Rectal smooth muscle tissue (tissue), 1 donor: ENCODE results near the gene COMMD10.

Experiments used
- H3K27ac ChIP-seq: one replicate; pipeline ENCODE4 v1.7.0; 2013; ENCODE audit warnings: low read depth, low read length, inconsistent platforms
- H3K27me3 ChIP-seq: one replicate; pipeline ENCODE4 v1.7.0; 2013; ENCODE audit warnings: low read length; ENCODE audit not compliant: control insufficient read depth, insufficient read depth
- H3K36me3 ChIP-seq: one replicate; pipeline ENCODE4 v1.7.0; 2013; ENCODE audit warnings: low read length; ENCODE audit not compliant: control insufficient read depth, insufficient read depth
- H3K4me1 ChIP-seq: one replicate; pipeline ENCODE4 v1.7.0; 2013; ENCODE audit warnings: low read length; ENCODE audit not compliant: control insufficient read depth, insufficient read depth
- H3K4me3 ChIP-seq: one replicate; pipeline ENCODE4 v1.7.0; 2013; ENCODE audit warnings: low read length
- H3K9ac ChIP-seq: one replicate; pipeline ENCODE4 v1.7.0; 2013; ENCODE audit warnings: low read length

The COMMD10 gene

GRCh38 chr5:116154931-116155330, 70.1 kb downstream of the COMMD10 start:
- Histone ChIP-seq H3K36me3 (no peaks in the 10 kb centered on the region), H3K4me1 (no peaks in the 10 kb centered on the region), H3K9ac (no peak overlapping the region), H3K27ac (no peak overlapping the region), H3K4me3 (no peak overlapping the region), H3K27me3 (no peaks in the 10 kb centered on the region)

- Histone ChIP-seq H3K27me3 (no peaks in the 10 kb centered on the region), H3K27ac (no peak overlapping the region), H3K36me3 (no peaks in the 10 kb centered on the region), H3K4me3 (no peak overlapping the region), H3K9ac (no peak overlapping the region), H3K4me1 (no peaks in the 10 kb centered on the region)
Observed at GRCh38 chr5:116157902-116158301, 73.1 kb downstream of the COMMD10 start.

DNA sequence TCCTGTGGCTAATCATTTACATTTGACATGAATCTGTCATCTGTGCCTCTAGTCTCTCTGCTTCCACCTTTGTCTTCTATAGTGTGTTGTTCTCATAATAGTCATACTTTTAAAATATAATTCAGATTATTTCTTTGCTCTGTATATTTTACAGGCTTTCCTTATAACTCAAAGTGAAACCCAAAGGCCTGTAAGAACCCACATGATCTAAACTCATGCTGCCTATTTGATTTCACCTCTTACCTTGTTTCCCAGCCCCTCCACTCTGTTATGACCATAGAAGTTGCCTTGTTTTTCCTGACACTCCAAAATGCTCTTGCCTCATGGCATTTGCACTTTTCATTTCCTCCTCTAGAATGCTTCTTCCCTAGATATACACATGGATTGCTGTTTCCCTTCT, 74.2 kb downstream of the COMMD10 start:
- Histone ChIP-seq H3K4me1 (no peaks in the 10 kb centered on the region), H3K4me3 (no peak overlapping the region), H3K9ac (no peak overlapping the region), H3K27ac (no peak overlapping the region), H3K36me3 (no peaks in the 10 kb centered on the region), H3K27me3 (no peaks in the 10 kb centered on the region)

DNA sequence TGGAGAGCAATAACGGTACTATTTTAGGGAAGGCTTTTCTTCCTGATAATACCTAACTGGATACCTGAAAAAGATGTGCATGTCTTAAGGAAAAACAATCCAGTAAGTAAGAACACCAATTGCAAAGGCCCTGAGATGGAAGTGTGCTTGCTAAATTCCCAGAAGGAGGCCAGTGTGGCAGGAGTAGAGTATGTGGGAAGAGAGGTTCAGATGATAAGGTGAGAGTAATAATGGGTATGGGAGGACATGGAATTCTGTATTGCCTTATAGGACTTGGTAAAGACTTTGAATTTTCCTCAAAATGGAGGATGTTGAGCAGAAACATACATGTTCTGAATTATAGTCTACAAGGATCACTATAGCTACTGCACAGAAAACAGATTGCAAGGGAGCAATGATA, 89.3 kb downstream of the COMMD10 start:
- H3K4me1 ChIP-seq = no peaks in the 10 kb centered on the region
- no peak overlapping the region for H3K4me3 ChIP-seq
- no peak overlapping the region for H3K27ac ChIP-seq
- no peak overlapping the region for H3K9ac ChIP-seq
- no peaks in the 10 kb centered on the region for H3K36me3 ChIP-seq
- H3K27me3 ChIP-seq = no peaks in the 10 kb centered on the region

GRCh38 chr5:116176121-116176520, 91.3 kb downstream of the COMMD10 start:
- H3K9ac ChIP-seq = no peak overlapping the region
- no peak overlapping the region for H3K27ac ChIP-seq
- no peaks in the 10 kb centered on the region for H3K4me1 ChIP-seq
- H3K4me3 ChIP-seq = no peak overlapping the region
- no peaks in the 10 kb centered on the region for H3K36me3 ChIP-seq
- H3K27me3 ChIP-seq = no peaks in the 10 kb centered on the region

GRCh38 chr5:116178925-116179324, 94.1 kb downstream of the COMMD10 start:
- H3K9ac ChIP-seq = no peak overlapping the region
- no peaks in the 10 kb centered on the region for H3K36me3 ChIP-seq
- no peak overlapping the region for H3K4me3 ChIP-seq
- H3K27ac ChIP-seq = no peak overlapping the region
- H3K4me1 ChIP-seq = no peaks in the 10 kb centered on the region
- H3K27me3 ChIP-seq = no peaks in the 10 kb centered on the region

DNA sequence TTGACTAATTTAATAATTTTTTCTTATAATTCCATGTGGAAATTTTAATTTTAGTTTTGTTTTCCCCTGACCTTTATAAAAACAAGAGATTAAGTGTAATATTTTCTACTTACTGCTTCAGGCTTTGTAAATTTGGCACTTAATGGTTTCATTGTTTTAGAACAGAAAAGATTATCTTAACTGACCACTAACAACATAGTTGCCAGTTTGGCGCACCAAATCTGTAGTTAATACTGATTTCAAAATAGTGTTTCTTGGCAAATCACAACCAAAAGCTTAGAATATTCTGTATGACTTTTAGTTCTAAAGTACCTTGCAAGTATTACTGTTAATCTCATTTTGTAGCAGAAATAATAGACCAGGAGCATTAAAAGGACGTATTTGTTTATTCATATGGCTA, 124.3 kb downstream of the COMMD10 start:
- Histone ChIP-seq H3K27ac (no peak overlapping the region), H3K4me3 (no peak overlapping the region), H3K27me3 (no peaks in the 10 kb centered on the region), H3K36me3 (no peaks in the 10 kb centered on the region), H3K4me1 (no peaks in the 10 kb centered on the region), H3K9ac (no peak overlapping the region)

- no peak overlapping the region for H3K27ac ChIP-seq
- H3K4me1 ChIP-seq = no peaks in the 10 kb centered on the region
- no peak overlapping the region for H3K4me3 ChIP-seq
- no peaks in the 10 kb centered on the region for H3K27me3 ChIP-seq
- no peaks in the 10 kb centered on the region for H3K36me3 ChIP-seq
- no peak overlapping the region for H3K9ac ChIP-seq
Observed at GRCh38 chr5:116212225-116212624, 127.4 kb downstream of the COMMD10 start.

DNA sequence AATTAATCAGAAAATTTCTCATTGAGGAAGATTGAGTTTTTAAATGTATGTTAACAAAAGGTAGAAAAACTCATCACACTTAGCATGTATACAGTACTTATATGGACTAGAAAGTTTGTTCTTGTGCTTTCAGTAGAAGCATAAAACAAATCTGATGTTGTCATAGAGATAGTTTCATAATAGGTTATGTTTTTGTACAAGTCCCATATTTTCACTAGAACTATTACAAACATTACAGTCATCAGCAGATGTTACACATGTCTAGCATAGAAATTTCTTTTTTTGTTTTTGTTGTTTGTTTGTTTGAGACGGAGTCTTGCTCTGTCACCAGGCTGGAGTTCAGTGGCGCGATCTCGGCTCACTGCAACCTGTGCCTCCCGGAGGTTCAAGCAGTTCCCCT, 131.4 kb downstream of the COMMD10 start:
- H3K4me3 ChIP-seq = no peak overlapping the region
- H3K27me3 ChIP-seq = no peaks in the 10 kb centered on the region
- H3K4me1 ChIP-seq = no peaks in the 10 kb centered on the region
- no peak overlapping the region for H3K27ac ChIP-seq
- H3K36me3 ChIP-seq = no peaks in the 10 kb centered on the region
- no peak overlapping the region for H3K9ac ChIP-seq

- Histone ChIP-seq H3K27me3 (no peaks in the 10 kb centered on the region), H3K27ac (no peak overlapping the region), H3K36me3 (no peaks in the 10 kb centered on the region), H3K4me3 (no peak overlapping the region), H3K9ac (no peak overlapping the region), H3K4me1 (no peaks in the 10 kb centered on the region)
Observed at GRCh38 chr5:116225281-116225922, 140.6 kb downstream of the COMMD10 start.

GRCh38 chr5:116229131-116229689, 144.4 kb downstream of the COMMD10 start:
- no peaks in the 10 kb centered on the region for H3K4me1 ChIP-seq
- H3K36me3 ChIP-seq = no peaks in the 10 kb centered on the region
- H3K27me3 ChIP-seq = no peaks in the 10 kb centered on the region
- no peak overlapping the region for H3K9ac ChIP-seq
- H3K27ac ChIP-seq = no peak overlapping the region
- H3K4me3 ChIP-seq = no peak overlapping the region

GRCh38 chr5:116231288-116231687, 146.5 kb downstream of the COMMD10 start:
- H3K36me3 ChIP-seq = no peaks in the 10 kb centered on the region
- no peaks in the 10 kb centered on the region for H3K4me1 ChIP-seq
- no peak overlapping the region for H3K4me3 ChIP-seq
- H3K27ac ChIP-seq = no peak overlapping the region
- no peaks in the 10 kb centered on the region for H3K27me3 ChIP-seq
- no peak overlapping the region for H3K9ac ChIP-seq

DNA sequence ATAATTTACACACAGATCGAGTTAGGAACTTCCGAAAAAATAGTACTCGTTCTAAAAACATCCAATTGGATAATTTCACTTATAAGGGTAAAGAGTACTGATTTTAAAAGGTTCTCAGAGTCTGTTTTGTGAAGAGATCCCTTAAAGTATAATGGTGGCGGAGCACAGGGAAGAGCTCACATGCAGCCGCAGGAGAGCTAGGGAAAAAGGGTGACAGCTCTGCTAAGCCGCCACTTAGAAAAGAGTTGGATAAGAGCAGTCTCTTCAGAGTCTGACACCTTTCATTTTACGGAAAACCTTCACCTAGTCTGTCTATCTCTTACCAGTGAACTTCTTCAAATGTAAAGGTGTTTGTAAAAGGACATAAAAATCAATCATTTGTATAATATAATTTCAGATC, 149.9 kb downstream of the COMMD10 start:
- no peaks in the 10 kb centered on the region for H3K36me3 ChIP-seq
- no peaks in the 10 kb centered on the region for H3K27me3 ChIP-seq
- H3K4me3 ChIP-seq = no peak overlapping the region
- peaks cover 2% of the 10 kb centered on the region for H3K4me1 ChIP-seq
- H3K9ac ChIP-seq = no peak overlapping the region
- H3K27ac ChIP-seq = no peak overlapping the region
